HG03175 (cell line): ENCODE data around the gene TEF.
"Not testable (repeated sequence)": the region's sequence is repeated elsewhere in the genome, so short reads cannot be mapped to it uniquely, and the experiment has no call there.

Source experiments
- ATAC-seq: cut with Tn5 transposase; IDR thresholded peaks from one replicate; pipeline ENCODE4 v1.9.1; 2021; ENCODE audit warnings: mild to moderate bottlenecking, moderate library complexity; ENCODE audit not compliant: unreplicated experiment

Gene TEF

DNA sequence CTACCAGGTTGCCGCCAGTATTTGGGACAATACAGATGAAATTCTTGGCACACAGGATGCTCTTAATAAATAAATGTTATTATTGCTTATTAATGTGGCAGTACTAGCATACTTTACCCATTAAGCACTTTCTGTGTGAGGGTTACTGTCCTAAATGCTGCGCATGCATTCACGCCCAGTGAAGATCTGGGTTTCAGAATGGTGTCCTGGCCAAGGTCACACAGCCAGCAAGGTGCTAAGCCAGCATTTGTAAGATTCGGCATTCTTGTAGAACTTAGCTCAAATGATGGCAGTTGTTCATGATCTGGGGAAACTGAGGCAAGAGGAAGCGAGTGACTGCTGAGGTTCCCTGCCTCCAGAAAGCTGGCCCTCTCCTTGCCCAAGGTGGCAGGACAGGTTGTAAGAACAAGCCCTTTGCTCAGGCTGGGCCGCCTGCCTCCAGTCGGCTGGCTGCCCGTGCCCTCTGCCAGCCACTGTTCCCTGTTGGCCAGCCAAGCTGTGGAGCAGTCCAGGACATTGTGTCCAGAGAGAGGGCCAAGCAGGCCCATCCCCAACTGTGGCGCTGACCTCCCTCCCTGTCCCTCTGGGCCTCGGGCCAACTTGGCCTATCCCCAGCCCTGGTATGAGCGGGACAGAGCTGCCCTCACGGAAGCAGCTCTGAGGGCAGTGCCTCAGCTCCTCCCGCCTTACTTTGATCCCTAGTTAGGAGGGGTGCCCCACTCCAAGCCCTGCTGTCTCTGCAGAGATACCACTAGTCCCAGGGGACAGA, 36.1 kb downstream of the TEF start:
- ATAC-seq: no peak

DNA sequence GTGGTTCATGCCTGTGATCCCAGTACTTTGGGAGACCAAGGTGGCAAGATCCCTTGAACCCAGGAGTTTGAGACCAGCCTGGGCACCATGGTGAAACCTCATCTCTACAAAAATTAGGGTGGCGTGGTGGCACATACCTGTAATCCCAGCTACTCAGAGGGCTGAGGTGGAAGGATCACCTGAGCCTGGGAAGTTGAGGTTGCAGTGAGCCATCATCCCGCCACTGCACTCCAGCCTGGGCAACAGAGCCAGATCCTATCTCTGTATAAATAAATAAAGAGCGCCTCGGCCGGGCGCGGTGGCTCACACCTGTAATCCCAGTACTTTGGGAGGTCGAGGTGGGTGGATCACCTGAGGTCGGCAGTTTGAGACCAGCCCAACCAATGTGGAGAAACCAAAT, 37.0 kb downstream of the TEF start:
- no peak for ATAC-seq

GRCh38 chr22:41425660-41426365, 44.1 kb downstream of the TEF start:
- ATAC-seq: no peak

DNA sequence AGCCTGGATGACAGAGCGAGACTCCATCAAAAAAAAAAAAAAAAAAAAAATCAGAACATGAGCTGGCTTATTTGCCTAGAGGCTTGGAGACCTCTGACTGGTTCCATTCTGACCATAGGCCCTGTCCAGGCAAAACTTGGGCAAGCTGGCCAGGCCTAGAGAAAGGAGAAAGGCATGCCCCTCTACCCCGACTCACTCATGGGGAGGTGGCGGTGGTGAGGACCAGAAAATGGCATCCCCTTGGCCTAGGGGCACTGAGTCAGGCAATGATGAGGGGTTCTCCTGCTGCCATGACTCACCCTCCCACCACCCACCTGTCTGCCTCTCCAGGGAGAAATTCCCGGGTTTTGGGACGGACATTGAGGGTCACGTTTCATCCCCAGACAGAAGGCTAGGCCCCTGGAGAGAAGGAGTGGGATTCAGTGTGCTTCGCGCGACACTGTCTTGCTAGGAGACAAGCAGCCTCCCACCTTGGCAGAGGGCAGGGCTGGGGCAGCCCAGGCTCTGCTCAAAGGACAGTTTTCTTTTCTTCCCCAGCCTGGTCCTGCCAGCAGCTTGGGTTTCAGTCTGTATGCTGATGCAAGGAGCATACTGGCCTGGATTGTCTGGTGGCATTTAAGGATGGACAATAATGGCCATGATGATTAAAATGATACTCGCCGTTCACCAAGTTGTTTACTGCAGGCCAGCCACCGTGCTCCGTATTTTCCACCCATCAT, 47.6 kb downstream of the TEF start:
- no peak for ATAC-seq

DNA sequence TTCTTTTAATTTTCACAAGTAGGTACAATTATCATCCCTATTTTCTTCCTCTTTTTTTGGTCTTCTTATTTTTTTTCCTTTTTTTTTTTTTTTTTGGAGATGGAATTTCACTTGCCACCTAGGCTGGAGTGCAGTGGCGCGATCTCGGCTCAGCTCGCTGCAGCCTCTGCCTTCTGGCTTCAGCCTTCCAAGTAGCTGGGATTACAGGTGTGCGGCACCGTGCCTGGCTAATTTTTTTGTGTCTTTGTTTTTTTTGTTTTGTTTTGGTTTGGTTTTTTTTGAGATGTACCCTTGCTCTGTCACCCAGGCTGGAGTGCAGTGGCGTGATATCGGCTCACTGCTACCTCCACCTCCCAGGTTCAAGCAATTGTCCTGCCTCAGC, 48.2 kb downstream of the TEF start:
- ATAC-seq: no peak

DNA sequence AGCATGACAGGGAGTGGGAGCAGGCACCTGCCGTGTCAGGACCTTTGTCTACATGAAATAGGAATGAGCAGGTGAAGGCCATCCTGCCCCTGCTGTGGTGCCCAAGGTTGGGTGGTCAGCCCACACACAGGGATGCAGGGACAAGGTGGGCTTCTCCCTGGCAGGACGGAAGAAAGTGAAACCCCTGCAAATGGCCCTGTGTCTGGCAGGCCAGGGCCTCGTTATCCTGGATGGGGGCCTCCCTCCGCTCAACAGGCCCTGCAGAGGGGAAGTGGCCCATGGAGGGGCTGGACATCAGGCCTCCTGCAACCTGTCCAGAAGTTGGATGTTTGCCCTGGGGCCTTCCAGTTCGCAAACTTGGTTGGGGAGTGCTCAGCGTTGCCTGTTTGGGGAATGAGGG, 49.9 kb downstream of the TEF start:
- ATAC-seq: no peak

DNA sequence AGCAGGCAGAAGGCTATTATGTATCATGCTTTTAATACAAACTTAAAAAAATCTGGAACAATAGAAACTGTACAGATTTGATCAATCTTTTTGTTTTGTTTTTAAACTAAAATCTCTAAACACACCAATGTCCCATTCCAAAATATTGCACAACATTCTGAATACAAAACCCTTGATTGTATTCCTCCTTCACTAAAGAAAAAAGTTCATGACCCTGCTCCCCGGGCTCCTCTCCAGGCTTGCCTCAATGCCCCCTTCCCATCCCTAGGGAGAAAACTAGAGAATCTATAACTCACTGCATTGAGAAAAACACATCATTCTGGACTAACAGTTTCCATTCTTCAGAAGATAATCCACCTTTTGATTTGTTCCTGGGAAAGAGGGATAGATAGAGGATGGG, 51.7 kb downstream of the TEF start:
- ATAC-seq: not testable (repeated sequence)

- not testable (repeated sequence) for ATAC-seq
Observed at GRCh38 chr22:41434361-41435003, 52.7 kb downstream of the TEF start.

DNA sequence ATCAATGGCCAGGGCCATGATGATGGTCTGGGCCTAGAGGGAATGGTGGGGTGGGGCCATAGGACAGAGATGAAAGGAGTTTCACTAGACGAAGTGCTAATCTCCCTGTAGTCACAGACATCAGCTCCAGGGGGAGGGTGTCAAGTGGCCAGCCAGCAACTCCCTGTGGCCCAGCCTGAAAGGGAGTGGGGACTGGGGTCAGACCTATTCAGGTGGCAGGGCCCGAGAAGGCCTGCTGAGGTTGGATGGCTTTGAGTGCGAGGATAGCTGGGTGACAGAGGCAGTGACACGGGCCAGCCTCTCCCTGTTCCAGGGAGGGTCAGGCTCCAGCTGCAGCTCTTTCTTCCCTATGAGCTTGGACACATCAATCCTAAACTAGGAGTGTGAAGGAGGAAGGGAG, 53.8 kb downstream of the TEF start:
- no peak for ATAC-seq

- no peak for ATAC-seq
Observed at GRCh38 chr22:41436322-41437113, 54.8 kb downstream of the TEF start.

- no peak for ATAC-seq
Observed at GRCh38 chr22:41437198-41437597, 55.5 kb downstream of the TEF start.

DNA sequence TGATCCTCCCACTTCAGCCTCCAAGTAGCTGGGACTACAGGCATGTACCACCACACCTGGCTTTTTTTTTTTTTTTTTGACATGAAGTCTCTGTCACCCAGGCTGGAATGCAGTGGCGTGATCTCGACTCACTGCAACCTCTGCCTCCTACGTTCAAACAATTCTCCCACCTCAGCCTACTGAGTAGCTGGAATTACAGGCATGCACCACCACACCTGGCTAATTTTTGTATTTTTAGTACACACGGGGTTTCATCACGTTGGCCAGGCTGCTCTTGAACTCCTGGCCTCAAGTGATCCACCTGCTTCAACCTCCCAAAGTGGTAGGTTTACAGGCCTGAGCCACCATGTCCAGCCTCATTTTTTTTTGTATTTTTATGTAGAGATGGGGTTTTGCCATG, 58.8 kb downstream of the TEF start:
- not testable (repeated sequence) for ATAC-seq

GRCh38 chr22:41442240-41442792, 60.6 kb downstream of the TEF start:
- no peak for ATAC-seq

DNA sequence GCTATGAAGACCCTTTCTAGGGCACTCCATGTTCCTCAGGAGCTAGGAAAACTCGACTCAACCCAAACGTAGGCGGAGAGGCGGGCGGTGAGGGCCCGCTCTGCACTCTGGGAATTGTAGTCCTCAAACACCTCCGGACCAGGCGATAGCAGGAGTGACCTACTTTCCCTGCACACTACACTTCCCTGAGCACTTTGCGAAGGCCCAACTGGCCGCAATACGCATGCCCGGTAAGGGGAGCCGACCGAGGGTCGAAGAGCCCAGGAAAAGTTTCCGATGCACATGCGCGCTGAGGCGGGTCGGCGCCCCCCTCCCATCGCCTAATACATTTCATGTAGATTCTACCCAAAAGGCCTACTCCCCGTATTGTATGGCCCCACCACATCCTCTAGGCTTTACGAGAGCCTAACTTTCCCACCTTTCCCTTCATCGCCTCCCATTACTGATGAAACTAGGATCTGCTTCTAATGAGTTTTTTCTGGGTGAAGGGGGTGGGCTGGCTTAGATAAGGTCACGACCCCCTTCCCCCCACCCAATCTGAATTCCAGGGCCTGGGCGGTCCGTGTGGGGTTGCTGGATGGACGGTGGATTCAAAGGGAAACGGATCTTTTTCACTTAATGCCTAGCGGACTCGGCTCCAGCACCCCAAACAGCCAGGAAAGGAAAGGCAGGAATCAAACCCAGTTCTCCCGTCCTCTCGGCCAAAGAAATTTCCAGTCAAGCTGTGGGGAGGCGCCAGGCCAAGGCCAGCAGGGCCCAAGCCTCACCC, 62.8 kb downstream of the TEF start:
- peak; percentile 47 for ATAC-seq

DNA sequence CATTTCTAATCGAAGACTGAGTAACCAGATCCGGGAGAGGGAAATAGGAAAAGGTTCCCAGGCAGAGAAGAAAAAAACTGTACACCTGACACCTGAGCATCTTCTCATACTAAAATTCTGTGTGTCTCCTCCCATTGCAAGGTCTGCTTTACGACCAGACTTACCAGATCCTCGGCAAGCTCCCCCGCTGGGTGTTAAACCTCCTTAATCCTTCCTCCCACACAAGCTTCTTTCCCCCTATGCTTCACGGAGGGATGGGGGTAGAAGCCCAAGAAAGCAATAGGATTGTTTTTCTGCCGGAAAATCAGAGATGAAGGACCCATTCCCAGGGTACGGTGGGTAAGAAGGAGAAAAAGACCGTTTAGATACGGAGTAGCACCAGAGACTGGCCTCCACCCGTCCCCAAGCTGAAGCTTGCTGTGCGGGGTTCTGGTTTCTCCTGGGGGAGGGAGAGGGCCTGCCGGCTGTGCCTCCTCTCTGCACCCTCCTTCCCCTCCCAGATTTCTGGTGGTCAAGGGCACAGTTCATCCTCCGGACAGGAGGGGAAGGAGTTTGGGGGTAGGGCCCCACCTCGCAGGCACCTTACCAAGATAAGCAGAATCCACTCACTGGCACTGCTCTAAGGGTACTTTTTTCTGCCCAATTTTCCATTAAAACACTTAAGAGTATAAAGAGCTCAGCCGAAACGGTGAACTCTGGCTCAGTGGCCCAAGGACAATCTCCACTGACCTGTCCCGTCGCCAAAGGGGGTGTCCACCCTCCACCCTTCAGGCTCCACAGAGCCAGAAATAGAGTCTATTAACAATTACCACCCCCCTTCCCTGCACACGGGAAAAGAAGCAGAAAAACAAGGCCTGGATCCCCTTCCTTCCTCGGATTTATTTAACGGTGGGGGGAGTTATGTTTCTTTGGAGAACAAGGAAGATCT, 63.7 kb downstream of the TEF start:
- no peak for ATAC-seq

DNA sequence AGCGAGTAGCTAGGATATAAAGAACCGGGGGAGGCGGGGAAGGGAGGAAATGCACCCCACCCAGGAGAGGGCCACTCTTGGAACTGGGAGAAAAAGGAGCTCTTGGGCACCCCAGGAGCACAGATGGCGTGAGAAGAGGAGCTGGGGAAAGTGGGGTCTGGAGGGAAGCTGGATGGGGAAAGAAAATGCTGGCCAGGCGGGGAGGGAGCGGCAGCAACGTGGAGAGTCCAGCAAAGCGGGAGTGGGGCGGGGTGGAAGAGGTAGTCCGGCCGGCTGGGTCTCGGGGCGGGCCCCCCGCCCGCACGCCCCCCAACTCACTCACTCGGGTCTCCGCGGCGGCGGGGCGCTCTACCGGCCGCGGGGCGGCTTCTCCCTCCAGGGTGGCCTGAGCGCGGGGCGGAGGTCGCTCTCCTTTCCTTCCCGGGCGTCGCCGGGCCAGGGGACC, 64.3 kb downstream of the TEF start:
- ATAC-seq: no peak

DNA sequence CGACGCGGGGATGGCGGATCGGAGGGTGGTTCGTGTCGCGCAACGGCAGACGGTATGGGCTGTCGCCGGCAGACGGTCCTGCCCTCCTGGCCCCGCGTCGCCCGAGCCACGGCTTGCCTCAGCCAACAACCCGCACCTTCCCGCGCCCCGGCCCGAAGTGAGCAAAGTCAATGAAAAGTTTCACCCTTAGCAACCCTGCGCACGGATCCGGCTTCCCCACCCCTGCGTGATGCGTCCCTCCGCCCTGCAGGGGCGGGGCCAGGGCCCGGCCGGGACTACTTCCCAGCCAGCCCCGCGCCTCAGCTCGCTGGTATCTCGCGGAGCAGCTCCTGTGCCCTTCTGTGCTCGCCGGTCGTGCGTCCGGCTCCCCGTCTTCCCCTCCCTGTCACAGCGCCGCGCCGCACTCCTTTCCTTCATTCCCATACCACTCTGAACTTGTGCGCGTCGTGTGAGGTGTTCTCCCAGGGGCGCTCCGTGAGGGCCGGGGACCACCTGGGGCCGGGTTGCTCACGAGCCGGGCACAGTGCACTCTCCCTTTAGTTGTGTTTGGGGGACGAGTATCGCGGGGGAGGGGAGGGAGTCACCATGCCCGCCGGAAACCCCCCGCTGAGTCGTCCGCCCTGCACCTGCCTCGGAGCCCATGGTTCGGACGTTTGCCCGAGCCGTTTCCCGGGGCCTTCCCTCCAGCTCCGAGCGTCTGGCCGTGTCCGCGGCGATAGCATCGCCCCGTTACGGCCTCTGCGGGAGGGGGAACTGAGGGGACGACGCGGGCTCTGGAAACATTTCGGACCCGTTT, 65.1 kb downstream of the TEF start, which contains the start of gene TOB2:
Gene TOB2 (minus strand): TSS at position 163 of the 796 bp plus-strand sequence. CDS start 9,456 bp downstream, outside the sequence.
- ATAC-seq: peak; percentile 46
